Measurements from ENCODE around the gene IDH3G.

GRCh38 chrX:153813161-153813560 lies 19.0 kb upstream of the IDH3G start:
- no peak for TF ChIP-seq EZH2 (IDR thresholded peaks at IDR 0.05)
- TF ChIP-seq POLR2AphosphoS5 (IDR thresholded peaks at IDR 0.05; ENCODE audit: borderline replicate concordance, low read depth, low read length) = no peak
